IMR-90 (cell line): Measurements from ENCODE around the gene DPP8. TPM values are rescaled to one million over a fixed set of nuclear protein-coding genes. Genes with fewer than 3 reads are reported as not detected.
A peak's percentile ranks its signal among the peaks of the same experiment; 100 is the strongest.

Experiments
- ATAC-seq: fragments of 200-7000 bp; cut with Tn5 transposase; 2 replicates; pipeline ENCODE4 v1.9.1; 2020; ENCODE audit warnings: low read depth, mild to moderate bottlenecking, moderate library complexity
- BruUV-seq: library from RNA; stranded (reverse); fragments of 400-500 nt; replicated peaks from 2 replicates; lab custom pipeline; 2021; lab: Mats Ljungman, UMichigan
- CTCF ChIA-PET: fragments of 300-600 bp; formaldehyde crosslinking; extraction: SDS; loops from one replicate; lab custom pipeline; 2021; ENCODE audit warnings: antibody characterized with exemption; lab: Yijun Ruan, JAX
- POLR2A ChIA-PET: fragments of 300-600 bp; sonication (Branson Sonifier 250); formaldehyde crosslinking; loops from one replicate; lab custom pipeline; 2022; ENCODE audit warnings: antibody characterized with exemption; ENCODE audit not compliant: unreplicated experiment; lab: Charles Lee
- DNase-seq: peaks from one replicate; pipeline ENCODE4 v3.0.0; 2013
- H2AFZ ChIP-seq: replicated peaks from 2 replicates; pipeline ENCODE3; 2013; ENCODE audit warnings: low read length, mild to moderate bottlenecking; ENCODE audit not compliant: poor library complexity
- H2AK5ac ChIP-seq: 2 replicates; pipeline ENCODE4 v1.6.1; 2013; ENCODE audit warnings: low read depth, low read length, inconsistent platforms
- H2AK9ac ChIP-seq: replicated peaks from 2 replicates; pipeline ENCODE3; 2013; ENCODE audit warnings: mild to moderate bottlenecking, low read depth, low read length, moderate library complexity; ENCODE audit not compliant: poor library complexity
- H2BK120ac ChIP-seq: 2 replicates; pipeline ENCODE4 v1.6.1; 2013; ENCODE audit warnings: low read depth, low read length, inconsistent platforms
- H2BK15ac ChIP-seq: 3 replicates; pipeline ENCODE4 v1.6.1; 2013; ENCODE audit warnings: low read depth, low read length, inconsistent platforms
- H2BK20ac ChIP-seq: 2 replicates; pipeline ENCODE4 v1.6.1; 2013; ENCODE audit warnings: low read depth, mild to moderate bottlenecking, inconsistent platforms, low read length, moderate library complexity
- H2BK5ac ChIP-seq: 2 replicates; pipeline ENCODE4 v1.6.1; 2013; ENCODE audit warnings: mild to moderate bottlenecking, low read depth, low read length, inconsistent platforms; ENCODE audit not compliant: poor library complexity, severe bottlenecking
- H3K14ac ChIP-seq: replicated peaks from 2 replicates; pipeline ENCODE4 v1.6.1; 2013; ENCODE audit warnings: low read depth, low read length, inconsistent platforms
- H3K18ac ChIP-seq: 2 replicates; pipeline ENCODE4 v1.6.1; 2013; ENCODE audit warnings: low read depth, low read length, control low read depth
- H3K23ac ChIP-seq: 2 replicates; pipeline ENCODE4 v1.6.1; 2013; ENCODE audit warnings: low read depth, low read length, inconsistent platforms
- H3K27ac ChIP-seq: 2 replicates; pipeline ENCODE4 v1.5.1; 2013; ENCODE audit warnings: mild to moderate bottlenecking, control low read depth, low read length; ENCODE audit not compliant: insufficient read depth
- H3K27me3 ChIP-seq: 2 replicates; pipeline ENCODE4 v1.6.1; 2013; ENCODE audit warnings: low read length; ENCODE audit not compliant: control insufficient read depth, insufficient read depth
- H3K36me3 ChIP-seq: 2 replicates; pipeline ENCODE4 v1.6.1; 2013; ENCODE audit warnings: low read length, mixed read lengths; ENCODE audit not compliant: control insufficient read depth, insufficient read depth
- H3K4ac ChIP-seq: 2 replicates; pipeline ENCODE4 v1.6.1; 2013; ENCODE audit warnings: low read depth, low read length, inconsistent platforms
- H3K4me1 ChIP-seq: 2 replicates; pipeline ENCODE4 v1.6.1; 2013; ENCODE audit warnings: low read length, mixed read lengths; ENCODE audit not compliant: control insufficient read depth, insufficient read depth
- H3K4me2 ChIP-seq: 2 replicates; pipeline ENCODE4 v1.6.1; 2013; ENCODE audit warnings: low read depth, mild to moderate bottlenecking, control low read depth, low read length, moderate library complexity
- H3K4me3 ChIP-seq: 2 replicates; pipeline ENCODE4 v1.5.1; 2013; ENCODE audit warnings: low read depth, mild to moderate bottlenecking, control low read depth, low read length, moderate library complexity; ENCODE audit not compliant: insufficient read depth
- H3K56ac ChIP-seq: 2 replicates; pipeline ENCODE4 v1.6.1; 2013; ENCODE audit warnings: low read length, inconsistent platforms; ENCODE audit not compliant: insufficient read depth; ENCODE audit errors: extremely low read depth
- H3K79me1 ChIP-seq, 2 experiments: 2 replicates each; pipeline ENCODE4 v1.6.1; 2013; ENCODE audit warnings: low read length in 2 of 2, inconsistent platforms in 1 of 2, low read depth in 1 of 2
- H3K9ac ChIP-seq: 2 replicates; pipeline ENCODE4 v1.6.1; 2013; ENCODE audit warnings: low read depth, low read length, control low read depth
- H3K9me1 ChIP-seq: 2 replicates; pipeline ENCODE4 v1.6.1; 2013; ENCODE audit warnings: low read length, inconsistent platforms; ENCODE audit not compliant: insufficient read depth
- H3K9me3 ChIP-seq: 2 replicates; pipeline ENCODE4 v1.6.1; 2013; ENCODE audit warnings: low read length; ENCODE audit not compliant: control insufficient read depth, insufficient read depth
- H4K20me1 ChIP-seq: 2 replicates; pipeline ENCODE4 v1.6.1; 2013; ENCODE audit warnings: low read length, inconsistent platforms; ENCODE audit not compliant: insufficient read depth
- H4K5ac ChIP-seq: 2 replicates; pipeline ENCODE4 v1.6.1; 2013; ENCODE audit warnings: mild to moderate bottlenecking, low read depth, low read length, control low read depth
- H4K8ac ChIP-seq, 2 experiments: 2 replicates each; pipeline ENCODE4 v1.6.1; 2013; ENCODE audit warnings: low read depth in 2 of 2, low read length in 2 of 2, control low read depth in 1 of 2, inconsistent platforms in 1 of 2
- H4K91ac ChIP-seq: 2 replicates; pipeline ENCODE4 v1.6.1; 2013; ENCODE audit warnings: low read depth, low read length, inconsistent platforms; ENCODE audit not compliant: insufficient read depth
- BHLHE40 ChIP-seq: fragments of 150-350 bp; IDR thresholded peaks from 2 replicates; pipeline ENCODE4 v1.6.1; 2016; ENCODE audit warnings: mild to moderate bottlenecking, low read depth, low read length
- CEBPB ChIP-seq: IDR thresholded peaks from 2 replicates; pipeline ENCODE4 v1.6.1; 2012; ENCODE audit warnings: low read depth, low read length, improper control_type of control experiment
- CHD1 ChIP-seq: IDR thresholded peaks from 2 replicates; pipeline ENCODE4 v1.6.1; 2012; ENCODE audit warnings: low read depth, low read length, improper control_type of control experiment
- ELK1 ChIP-seq: fragments of 150-350 bp; IDR thresholded peaks from 2 replicates; pipeline ENCODE4 v1.6.1; 2016; ENCODE audit warnings: low read depth, mild to moderate bottlenecking, low read length, moderate library complexity, borderline replicate concordance
- FOS ChIP-seq: fragments of 150-350 bp; IDR thresholded peaks from 2 replicates; pipeline ENCODE4 v1.6.1; 2016; ENCODE audit warnings: low read depth, low read length
- MAFK ChIP-seq: IDR thresholded peaks from 2 replicates; pipeline ENCODE4 v1.6.1; 2012; ENCODE audit warnings: low read depth, low read length, improper control_type of control experiment
- MAZ ChIP-seq: IDR thresholded peaks from 2 replicates; pipeline ENCODE4 v1.6.1; 2012; ENCODE audit warnings: low read depth, mild to moderate bottlenecking, low read length, improper control_type of control experiment, moderate library complexity, borderline replicate concordance
- MXI1 ChIP-seq: IDR thresholded peaks from 2 replicates; pipeline ENCODE4 v1.6.1; 2012; ENCODE audit warnings: low read depth, mild to moderate bottlenecking, low read length, moderate library complexity, borderline replicate concordance
- NFE2L2 ChIP-seq: fragments of 150-350 bp; IDR thresholded peaks from 2 replicates; pipeline ENCODE4 v1.6.1; 2016; ENCODE audit warnings: low read depth, mild to moderate bottlenecking, low read length
- POLR2A ChIP-seq: IDR thresholded peaks from 2 replicates; pipeline ENCODE4 v1.6.1; 2012; ENCODE audit warnings: mild to moderate bottlenecking, low read depth, low read length
- RAD21 ChIP-seq: IDR thresholded peaks from 2 replicates; pipeline ENCODE4 v1.6.1; 2012; ENCODE audit warnings: low read length, improper control_type of control experiment
- RCOR1 ChIP-seq: IDR thresholded peaks from 2 replicates; pipeline ENCODE4 v1.6.1; 2012; ENCODE audit warnings: mild to moderate bottlenecking, low read length, improper control_type of control experiment; ENCODE audit not compliant: insufficient replicate concordance
- RFX5 ChIP-seq: IDR thresholded peaks from 2 replicates; pipeline ENCODE4 v1.8.0; 2012; ENCODE audit warnings: low read depth, mild to moderate bottlenecking, low read length, moderate library complexity
- SMC3 ChIP-seq: fragments of 150-350 bp; IDR thresholded peaks from 2 replicates; pipeline ENCODE4 v1.6.1; 2016; ENCODE audit warnings: low read depth, mild to moderate bottlenecking, antibody characterized with exemption, low read length, moderate library complexity
- WGBS, 2 experiments: methylation state at CpG; one replicate each; pipeline versions ENCODE4 v1.1.5 to v1.1.7; 2013; ENCODE audit warnings: missing lambda C conversion rate in 2 of 2; ENCODE audit not compliant: insufficient read length in 1 of 2; ENCODE audit errors: extremely low coverage in 2 of 2; 5-methylcytosine and 5-hydroxymethylcytosine counted together
- dilution Hi-C: fragments of 300-500 bp; cut with HindIII; formaldehyde crosslinking; loops from one replicate; pipeline ENCODE4 v1.14.3; 2018; ENCODE audit warnings: low sequenced_read_pairs; ENCODE audit not compliant: unreplicated experiment
- in situ Hi-C: fragments of 300-500 bp; cut with MboI; formaldehyde crosslinking; loops from 3 replicates; pipeline ENCODE4 v1.14.3; 2019; ENCODE audit warnings: low sequenced_read_pairs, inconsistent platforms, mixed read lengths
- intact Hi-C: fragments of 100-400 bp; cut with micrococcal nuclease; formaldehyde crosslinking; loops from 2 replicates; pipeline ENCODE4 v1.10.0; 2022
- polyA plus RNA-seq, 3 experiments: library from polyadenylated mRNA; depleted of rRNA; stranded (reverse); fragments of >200 nt; gene quantifications; 2 replicates each; pipeline ENCODE4 v1.2.3, GENCODE V29; 2012; ENCODE audit warnings: low replicate concordance in 1 of 3
- total RNA-seq: library from RNA; depleted of rRNA; stranded (reverse); fragments of >200 nt; gene quantifications from 2 replicates; pipeline ENCODE4 v1.2.3, GENCODE V29; 2012
- TF ChIP-seq, protein P1 (sequence below): fragments of 150-350 bp; IDR thresholded peaks from 2 replicates; pipeline ENCODE4 v1.6.1; 2017; ENCODE audit warnings: mild to moderate bottlenecking, antibody characterized with exemption, low read length, low read depth
- TF ChIP-seq, protein P2 (sequence below): conservative IDR thresholded peaks from 2 replicates; pipeline ENCODE4 v1.5.1; 2012; ENCODE audit warnings: mild to moderate bottlenecking, low read depth, low read length, improper control_type of control experiment

The DPP8 gene
- total and polyA plus RNA-seq, 2 of the 4 experiments (the other 2 are of a cell fraction), result 10.7 to 29.4 TPM

GRCh38 chr15:65532738-65533051 lies 15.2 kb upstream of the DPP8 start:
- Histone ChIP-seq H3K9me3 (no peaks in the 10 kb centered on the region), H2BK20ac (no peak overlapping the region), H4K20me1 (peaks cover 49% of the 10 kb centered on the region), H2BK120ac (no peak overlapping the region), H3K18ac (no peak overlapping the region), H3K4me2 (peak overlapping the region; percentile 81), H3K36me3 (peaks cover 2% of the 10 kb centered on the region; the same call in 1 of the 2 replicates), H3K79me1 (peaks cover 33 to 63% of the 10 kb centered on the region in 2 experiments), H3K14ac (no peak overlapping the region), H3K4me1 (peaks cover 11% of the 10 kb centered on the region), H3K4ac (no peak overlapping the region), H3K23ac (no peak overlapping the region), H2AK9ac (no peak overlapping the region), H2BK5ac (no peak overlapping the region), H3K4me3 (no peak overlapping the region), H3K9ac (no peak overlapping the region), H3K56ac (no peak overlapping the region), H2AK5ac (no peak overlapping the region), H4K8ac (no peak overlapping the region), H2AFZ (no peak overlapping the region), H4K5ac (no peak overlapping the region), H3K9me1 (peaks cover 31% of the 10 kb centered on the region), H4K91ac (no peak overlapping the region), H2BK15ac (no peak overlapping the region), H3K27me3 (no peaks in the 10 kb centered on the region), H3K27ac (no peak overlapping the region)
- intact Hi-C loops, result no loop called here
- dilution Hi-C loops, result no loop called here
- DNase-seq, result peak; percentile 88
- BruUV-seq, result no TSS peak
- CTCF ChIA-PET, result no interaction called here
- WGBS, 2 experiments, result no CpG with 5 or more reads among the region's 1 CpG
- peak; percentile 53 for ATAC-seq
- TF ChIP-seq, protein P1, sequence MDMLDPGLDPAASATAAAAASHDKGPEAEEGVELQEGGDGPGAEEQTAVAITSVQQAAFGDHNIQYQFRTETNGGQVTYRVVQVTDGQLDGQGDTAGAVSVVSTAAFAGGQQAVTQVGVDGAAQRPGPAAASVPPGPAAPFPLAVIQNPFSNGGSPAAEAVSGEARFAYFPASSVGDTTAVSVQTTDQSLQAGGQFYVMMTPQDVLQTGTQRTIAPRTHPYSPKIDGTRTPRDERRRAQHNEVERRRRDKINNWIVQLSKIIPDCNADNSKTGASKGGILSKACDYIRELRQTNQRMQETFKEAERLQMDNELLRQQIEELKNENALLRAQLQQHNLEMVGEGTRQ, result no peak
- peak; percentile 48; the same call in 1 of the 2 replicates for TF ChIP-seq CEBPB
- TF ChIP-seq MAZ, result no peak
- TF ChIP-seq, protein P2, sequence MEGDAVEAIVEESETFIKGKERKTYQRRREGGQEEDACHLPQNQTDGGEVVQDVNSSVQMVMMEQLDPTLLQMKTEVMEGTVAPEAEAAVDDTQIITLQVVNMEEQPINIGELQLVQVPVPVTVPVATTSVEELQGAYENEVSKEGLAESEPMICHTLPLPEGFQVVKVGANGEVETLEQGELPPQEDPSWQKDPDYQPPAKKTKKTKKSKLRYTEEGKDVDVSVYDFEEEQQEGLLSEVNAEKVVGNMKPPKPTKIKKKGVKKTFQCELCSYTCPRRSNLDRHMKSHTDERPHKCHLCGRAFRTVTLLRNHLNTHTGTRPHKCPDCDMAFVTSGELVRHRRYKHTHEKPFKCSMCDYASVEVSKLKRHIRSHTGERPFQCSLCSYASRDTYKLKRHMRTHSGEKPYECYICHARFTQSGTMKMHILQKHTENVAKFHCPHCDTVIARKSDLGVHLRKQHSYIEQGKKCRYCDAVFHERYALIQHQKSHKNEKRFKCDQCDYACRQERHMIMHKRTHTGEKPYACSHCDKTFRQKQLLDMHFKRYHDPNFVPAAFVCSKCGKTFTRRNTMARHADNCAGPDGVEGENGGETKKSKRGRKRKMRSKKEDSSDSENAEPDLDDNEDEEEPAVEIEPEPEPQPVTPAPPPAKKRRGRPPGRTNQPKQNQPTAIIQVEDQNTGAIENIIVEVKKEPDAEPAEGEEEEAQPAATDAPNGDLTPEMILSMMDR, result no peak
- no peak for TF ChIP-seq POLR2A
- TF ChIP-seq MXI1, result peak; percentile 80
- no peak for TF ChIP-seq MAFK
- TF ChIP-seq NFE2L2, result no peak
- no peak for TF ChIP-seq RFX5
- TF ChIP-seq FOS, result peak; percentile 91
- TF ChIP-seq BHLHE40, result peak; percentile 9; the same call in 1 of the 2 replicates
- no peak for TF ChIP-seq RCOR1
- no peak for TF ChIP-seq SMC3
- no peak for TF ChIP-seq RAD21
- TF ChIP-seq CHD1, result no peak
- no peak for TF ChIP-seq ELK1
- in situ Hi-C loops, result no loop called here
- POLR2A ChIA-PET, result no interaction called here
